GM12878 (cell line): ENCODE measurements around the gene ENDOD1. TPM values are rescaled to one million over a fixed set of nuclear protein-coding genes. Genes with fewer than 3 reads are reported as not detected.

ENCODE experiments used
- ATF3 ChIP-seq: IDR thresholded peaks from 2 replicates; pipeline ENCODE4 v1.6.1; 2011; ENCODE audit warnings: low read depth, mild to moderate bottlenecking, low read length, moderate library complexity, borderline replicate concordance; ENCODE audit errors: extremely low read depth
- BCL11A ChIP-seq: IDR thresholded peaks from 2 replicates; pipeline ENCODE4 v1.6.1; 2011; ENCODE audit warnings: low read depth, low read length
- BRCA1 ChIP-seq: IDR thresholded peaks from 2 replicates; pipeline ENCODE4 v1.6.1; 2011; ENCODE audit warnings: low read depth, low read length, improper control_type of control experiment
- CHD2 ChIP-seq: IDR thresholded peaks from 2 replicates; pipeline ENCODE4 v1.6.1; 2011; ENCODE audit warnings: low read depth, low read length, improper control_type of control experiment, borderline replicate concordance
- CHD4 ChIP-seq: fragments of 200-600 bp; sonication (generic); IDR thresholded peaks from 2 replicates; pipeline ENCODE4 v1.6.1; 2016; ENCODE audit warnings: mild to moderate bottlenecking
- ETV6 ChIP-seq, 2 experiments: fragments of 450-650 bp in 1 of 2; IDR thresholded peaks in 1 of 2; conservative IDR thresholded peaks in 1 of 2; 2 replicates each; pipeline ENCODE4 v1.6.1; 2014; ENCODE audit warnings: antibody characterized with exemption in 1 of 2, borderline replicate concordance in 1 of 2, low read depth in 1 of 2, mild to moderate bottlenecking in 1 of 2, moderate library complexity in 1 of 2
- FOS ChIP-seq: IDR thresholded peaks from 3 replicates; pipeline ENCODE4 v1.6.1; 2011; ENCODE audit warnings: borderline replicate concordance; ENCODE audit not compliant: insufficient read length; ENCODE audit errors: extremely low read depth
- GABPA ChIP-seq: IDR thresholded peaks from 2 replicates; pipeline ENCODE4 v1.6.1; 2014; ENCODE audit warnings: antibody characterized with exemption, low read depth, mild to moderate bottlenecking, inconsistent platforms
- GATAD2B ChIP-seq: fragments of 450-650 bp; conservative IDR thresholded peaks from 2 replicates; pipeline ENCODE4 v1.6.1; 2017; ENCODE audit warnings: low read depth, mild to moderate bottlenecking, moderate library complexity
- HDGF ChIP-seq: fragments of 450-650 bp; IDR thresholded peaks from 2 replicates; pipeline ENCODE4 v1.6.1; 2016; ENCODE audit warnings: antibody characterized with exemption
- IKZF2 ChIP-seq, 2 experiments: fragments of 450-650 bp; IDR thresholded peaks; 2 replicates each; pipeline ENCODE4 v1.6.1; 2017; ENCODE audit warnings: mild to moderate bottlenecking in 2 of 2, moderate library complexity in 2 of 2
- MXI1 ChIP-seq: fragments of 150-350 bp; IDR thresholded peaks from 2 replicates; pipeline ENCODE4 v1.6.1; 2011; ENCODE audit warnings: low read depth, mild to moderate bottlenecking, inconsistent platforms, low read length, improper control_type of control experiment
- NBN ChIP-seq: fragments of 450-650 bp; IDR thresholded peaks from 2 replicates; pipeline ENCODE4 v1.6.1; 2016
- NR2C1 ChIP-seq: fragments of 450-650 bp; IDR thresholded peaks from 2 replicates; pipeline ENCODE4 v1.6.1; 2017; ENCODE audit warnings: antibody characterized with exemption, mild to moderate bottlenecking, moderate library complexity
- PAX5 ChIP-seq: IDR thresholded peaks from 2 replicates; pipeline ENCODE4 v1.6.1; 2011; ENCODE audit warnings: low read depth, low read length, borderline replicate concordance
- PKNOX1 ChIP-seq: fragments of 450-650 bp; IDR thresholded peaks from 2 replicates; pipeline ENCODE4 v1.6.1; 2016; ENCODE audit warnings: mild to moderate bottlenecking
- PML ChIP-seq: IDR thresholded peaks from 2 replicates; pipeline ENCODE4 v1.6.1; 2012; ENCODE audit warnings: low read length, inconsistent platforms
- POLR2AphosphoS5 ChIP-seq: IDR thresholded peaks from 2 replicates; pipeline ENCODE4 v1.6.1; 2011; ENCODE audit warnings: mild to moderate bottlenecking, low read length, inconsistent platforms
- POU2F2 ChIP-seq: IDR thresholded peaks from 3 replicates; pipeline ENCODE4 v1.6.1; 2011; ENCODE audit warnings: low read depth, mild to moderate bottlenecking, low read length, borderline replicate concordance
- RCOR1 ChIP-seq: conservative IDR thresholded peaks from 2 replicates; pipeline ENCODE4 v1.6.1; 2012; ENCODE audit warnings: low read depth, low read length, improper control_type of control experiment
- RUNX3 ChIP-seq: IDR thresholded peaks from 2 replicates; pipeline ENCODE4 v1.6.1; 2012; ENCODE audit warnings: low read length, inconsistent platforms
- SIN3A ChIP-seq: IDR thresholded peaks from 2 replicates; pipeline ENCODE4 v1.6.1; 2012; ENCODE audit warnings: low read depth, low read length, improper control_type of control experiment
- SIX5 ChIP-seq: IDR thresholded peaks from 2 replicates; pipeline ENCODE4 v1.6.1; 2011; ENCODE audit warnings: mild to moderate bottlenecking, low read depth, low read length, moderate library complexity; ENCODE audit not compliant: severe bottlenecking
- SMARCA5 ChIP-seq: fragments of 450-650 bp; IDR thresholded peaks from 2 replicates; pipeline ENCODE4 v1.6.1; 2017; ENCODE audit warnings: mild to moderate bottlenecking
- SMC3 ChIP-seq: IDR thresholded peaks from 2 replicates; pipeline ENCODE4 v1.6.1; 2011; ENCODE audit warnings: low read length, improper control_type of control experiment, borderline replicate concordance
- SRF ChIP-seq, 2 experiments: IDR thresholded peaks; 2 replicates each; pipeline ENCODE4 v1.6.1; 2011; ENCODE audit warnings: low read depth in 2 of 2, low read length in 2 of 2, mild to moderate bottlenecking in 1 of 2, moderate library complexity in 1 of 2
- STAT3 ChIP-seq: IDR thresholded peaks from 2 replicates; pipeline ENCODE4 v1.6.1; 2011; ENCODE audit warnings: low read depth, low read length, improper control_type of control experiment
- SUZ12 ChIP-seq: fragments of 200-600 bp; sonication (generic); IDR thresholded peaks from one replicate; pipeline ENCODE4 v1.6.1; 2018; ENCODE audit warnings: antibody characterized with exemption, mild to moderate bottlenecking; ENCODE audit not compliant: unreplicated experiment
- TAF1 ChIP-seq: IDR thresholded peaks from 2 replicates; pipeline ENCODE4 v1.6.1; 2011; ENCODE audit warnings: mild to moderate bottlenecking, low read depth, low read length, borderline replicate concordance
- TCF3 ChIP-seq: IDR thresholded peaks from 2 replicates; pipeline ENCODE4 v1.6.1; 2012; ENCODE audit warnings: low read depth, mild to moderate bottlenecking, low read length, borderline replicate concordance; ENCODE audit not compliant: insufficient read depth
- YY1 ChIP-seq: IDR thresholded peaks from 2 replicates; pipeline ENCODE4 v1.6.1; 2011; ENCODE audit warnings: low read depth, mild to moderate bottlenecking, low read length
- ZBED1 ChIP-seq: IDR thresholded peaks from 2 replicates; pipeline ENCODE4 v1.6.1; 2016; ENCODE audit warnings: borderline replicate concordance
- ZNF384 ChIP-seq: IDR thresholded peaks from 2 replicates; pipeline ENCODE4 v1.6.1; 2012; ENCODE audit warnings: low read depth, mild to moderate bottlenecking, low read length, improper control_type of control experiment, borderline replicate concordance
- polyA plus RNA-seq, 11 experiments: library from polyadenylated mRNA; depleted of rRNA in 4 of 11; unstranded in 6 of 11; stranded (reverse) in 5 of 11; fragments of >200 nt; fragmentation: Nextera tagmentation in 4 of 11; fragmentation: Illumina TruSeq in 1 of 11; extraction: Ambion mirVana in 4 of 11; extraction: Trizol in 1 of 11; gene quantifications; 1 replicate in 1 of 11; 2 replicates in 10 of 11; pipeline versions ENCODE4 v1.2.1 to v1.2.3, GENCODE V29; 2011 to 2016; ENCODE audit warnings: inconsistent platforms in 2 of 11, missing spikeins in 2 of 11, low read depth in 1 of 11
- total RNA-seq, 4 experiments: library from RNA; depleted of rRNA in 3 of 4; stranded (reverse); fragments of >200 nt in 3 of 4; fragmentation: Illumina TruSeq in 1 of 4; extraction: Trizol in 1 of 4; gene quantifications; 2 replicates each; pipeline versions ENCODE4 v1.2.1 to v1.2.3, GENCODE V29; 2013 to 2021
- TF ChIP-seq, protein P1 (sequence below): IDR thresholded peaks from 2 replicates; pipeline ENCODE4 v1.6.1; 2012; ENCODE audit warnings: low read depth, low read length, improper control_type of control experiment

The ENDOD1 gene
- total and polyA plus RNA-seq, 10 of the 15 experiments (the other 5 are each of a cell fraction or from before 2014, with no cell fraction given): 6.0 to 30.0 (median 12.1) TPM

DNA sequence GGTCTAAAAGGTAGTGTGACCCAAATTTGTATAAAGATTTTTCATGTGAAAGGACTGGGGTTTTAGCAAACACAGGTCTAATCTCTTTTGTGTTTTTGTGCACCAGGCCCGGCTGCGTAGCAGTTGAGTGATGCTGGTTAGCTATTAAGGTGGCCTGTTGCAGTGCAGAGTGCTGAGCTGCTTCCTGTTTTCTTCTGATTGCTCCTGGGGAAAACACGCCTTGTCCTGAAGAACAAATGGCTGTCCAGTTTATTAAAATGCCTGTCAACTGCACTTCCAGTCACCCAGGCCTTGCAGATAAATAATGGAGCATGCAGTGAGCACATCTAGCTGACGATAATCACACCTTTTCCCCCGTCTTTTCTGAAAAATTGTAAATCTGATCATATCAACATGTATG, 21.1 kb upstream of the ENDOD1 start (continued):
- TF ChIP-seq TCF3 (no peak), CHD2 (peak; percentile 56; the same call in 1 of the 2 replicates), BRCA1 (no peak), PAX5 (no peak), BCL11A (no peak), SMARCA5 (peak; percentile 48; the same call in 1 of the 2 replicates), SUZ12 (no peak), FOS (peak; percentile 17), TAF1 (peak; percentile 82), SRF (IDR thresholded peaks at IDR 0.05; ENCODE audit: low read depth in 2 of 2, low read length in 2 of 2) (peak in 1 of 2 experiments; percentile 88; a peak in 2 of 4 replicates), GABPA (peak; percentile 46; the same call in 1 of the 2 replicates), RCOR1 (no peak), SMC3 (no peak), NR2C1 (no peak), POLR2AphosphoS5 (peak; percentile 86), POU2F2 (peak; percentile 74; the same call in 1 of the 3 replicates), ZNF384 (no peak), SIN3A (peak; percentile 70; the same call in 1 of the 2 replicates), MXI1 (peak; percentile 95), SIX5 (peak; percentile 22), ATF3 (no peak), ETV6 (conservative IDR thresholded peaks at IDR 0.05 in 1 of 2, IDR thresholded peaks at IDR 0.05 in 1 of 2; ENCODE audit: borderline replicate concordance in 1 of 2, low read depth in 1 of 2) (no peak), ZBED1 (0 out of 2 replicates have a peak, but pooled peaks have one; percentile 52), STAT3 (0 out of 2 replicates have a peak, but pooled peaks have one; percentile 2), GATAD2B (0 out of 2 replicates have a peak, but pooled peaks have one; percentile 11), YY1 (peak; percentile 78), CHD4 (no peak), NBN (0 out of 2 replicates have a peak, but pooled peaks have one; percentile 29), HDGF (no peak), PKNOX1 (peak; percentile 93), IKZF2 (IDR thresholded peaks at IDR 0.05) (0 out of 4 replicates have a peak, but pooled peaks of 1 of the 2 experiments have one; percentile 30), PML (peak; percentile 72), RUNX3 (peak; percentile 59)
- TF ChIP-seq, protein P1, sequence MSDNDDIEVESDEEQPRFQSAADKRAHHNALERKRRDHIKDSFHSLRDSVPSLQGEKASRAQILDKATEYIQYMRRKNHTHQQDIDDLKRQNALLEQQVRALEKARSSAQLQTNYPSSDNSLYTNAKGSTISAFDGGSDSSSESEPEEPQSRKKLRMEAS: peak; percentile 34; the same call in 1 of the 2 replicates
